ENCODE measurements around the gene NOTCH3. TPM values are rescaled to one million over a fixed set of nuclear protein-coding genes. Genes with fewer than 3 reads are reported as not detected.

NOTCH3 gene
- total RNA-seq, 4 donors from 2014 or later = 205 to 253 (median 245) TPM

GRCh38 chr19:15138427-15138826 is 62.4 kb downstream of the NOTCH3 start:
- H3K27me3 ChIP-seq = no peaks in the 10 kb centered on the region
- no peak for DNase-seq (ENCODE audit: low spot score in 2 of 2)
- H3K4me3 ChIP-seq = no peak overlapping the region
- H3K4me1 ChIP-seq = peaks cover 2% of the 10 kb centered on the region
- H3K9me3 ChIP-seq = no peaks in the 10 kb centered on the region
- H3K36me3 ChIP-seq = no peaks in the 10 kb centered on the region
- TF ChIP-seq POLR2A (IDR thresholded peaks at IDR 0.05) (no peak), POLR2AphosphoS5 (IDR thresholded peaks at IDR 0.05) (no peak)
- 14% methylated on average over 1 of the region's 1 CpG for WGBS
- no peak overlapping the region for H3K27ac ChIP-seq

GRCh38 chr19:15137777-15138176 is 63.0 kb downstream of the NOTCH3 start:
- H3K9me3 ChIP-seq = no peaks in the 10 kb centered on the region
- peaks cover 2% of the 10 kb centered on the region for H3K4me1 ChIP-seq
- no peak for DNase-seq (ENCODE audit: low spot score in 2 of 2)
- TF ChIP-seq EP300 (IDR thresholded peaks at IDR 0.05) (no peak), POLR2A (IDR thresholded peaks at IDR 0.05) (no peak)
- peak overlapping the region; percentile 4 for H3K27ac ChIP-seq
- H3K4me3 ChIP-seq = no peak overlapping the region
- H3K27me3 ChIP-seq = no peaks in the 10 kb centered on the region
- H3K36me3 ChIP-seq = no peaks in the 10 kb centered on the region

- Histone ChIP-seq H3K27ac (peak overlapping the region; percentile 31), H3K27me3 (no peaks in the 10 kb centered on the region), H3K36me3 (no peaks in the 10 kb centered on the region), H3K9me3 (no peaks in the 10 kb centered on the region), H3K4me1 (peaks cover 2% of the 10 kb centered on the region), H3K4me3 (no peak overlapping the region)
- TF ChIP-seq POLR2A (IDR thresholded peaks at IDR 0.05) = no peak
- peak in 1 of 3 donors; percentile 80 for TF ChIP-seq POLR2AphosphoS5 (IDR thresholded peaks at IDR 0.05)
- no peak for TF ChIP-seq CTCF (IDR thresholded peaks at IDR 0.05)
- TF ChIP-seq EP300 (IDR thresholded peaks at IDR 0.05) = no peak
- no peak for DNase-seq (ENCODE audit: low spot score in 2 of 2)
- 47% methylated on average over 2 of the region's 2 CpGs for WGBS
These were observed 64.4 kb downstream of the NOTCH3 start for GRCh38 chr19:15136234-15136954.

- no peaks in the 10 kb centered on the region for H3K36me3 ChIP-seq
- peak overlapping the region; percentile 46 for H3K27ac ChIP-seq
- peak in 1 of 2 donors; percentile 36 for DNase-seq (ENCODE audit: low spot score in 2 of 2)
- peaks cover 25% of the 10 kb centered on the region for H3K4me1 ChIP-seq
- WGBS = 42% methylated on average over 16 of the region's 16 CpGs
- no peaks in the 10 kb centered on the region for H3K9me3 ChIP-seq
- H3K4me3 ChIP-seq = no peak overlapping the region
- TF ChIP-seq CTCF (IDR thresholded peaks at IDR 0.05) = no peak
- no peak for TF ChIP-seq POLR2A (IDR thresholded peaks at IDR 0.05)
- no peak for TF ChIP-seq EP300 (IDR thresholded peaks at IDR 0.05)
- TF ChIP-seq POLR2AphosphoS5 (IDR thresholded peaks at IDR 0.05) = no peak
- H3K27me3 ChIP-seq = no peaks in the 10 kb centered on the region
These were observed 70.8 kb downstream of the NOTCH3 start for GRCh38 chr19:15129856-15130585.

GRCh38 chr19:15128162-15128770 is 72.5 kb downstream of the NOTCH3 start:
- WGBS = 69% methylated on average over 6 of the region's 6 CpGs
- TF ChIP-seq POLR2A (IDR thresholded peaks at IDR 0.05) (no peak), EP300 (IDR thresholded peaks at IDR 0.05) (no peak), POLR2AphosphoS5 (IDR thresholded peaks at IDR 0.05) (no peak), CTCF (IDR thresholded peaks at IDR 0.05) (no peak)

More at GRCh38 chr19:15128162-15128770, 72.5 kb downstream of the NOTCH3 start:
- H3K36me3 ChIP-seq = no peaks in the 10 kb centered on the region
- no peak for DNase-seq (ENCODE audit: low spot score in 2 of 2)
- no peak overlapping the region for H3K27ac ChIP-seq
- H3K9me3 ChIP-seq = no peaks in the 10 kb centered on the region
- H3K4me1 ChIP-seq = peaks cover 42% of the 10 kb centered on the region
- no peak overlapping the region for H3K4me3 ChIP-seq
- H3K27me3 ChIP-seq = no peaks in the 10 kb centered on the region
